ENCODE measurements around the gene ZNF622.

Gene ZNF622

GRCh38 chr5:16465544-16466432 is at the start of gene ZNF622:
TSS of gene ZNF622 (minus strand) at chr5:16465800. CDS start at chr5:16465665, 135 bp downstream.
- H3K4me1 ChIP-seq (ENCODE audit: insufficient read depth, insufficient read length): no peaks in the 10 kb centered on the region
- peak; percentile 75 for DNase-seq (ENCODE audit: low read depth, low spot score)
- peak within 1 kb of the TSS; percentile 92 for H3K4me3 ChIP-seq (ENCODE audit: insufficient read length, low read depth)

GRCh38 chr5:16510098-16510497 is 44.5 kb upstream of the ZNF622 start:
- Histone ChIP-seq H3K9ac (ENCODE audit: insufficient read length, low read depth) (no peak overlapping the region), H3K36me3 (ENCODE audit: insufficient read depth, insufficient read length, low read length) (no peaks in the 10 kb centered on the region), H3K4me1 (ENCODE audit: insufficient read depth, insufficient read length) (no peaks in the 10 kb centered on the region), H3K9me3 (ENCODE audit: insufficient read depth, low read length) (no peaks in the 10 kb centered on the region; the same call in 1 of the 2 replicates), H3K4me3 (ENCODE audit: insufficient read length, low read depth) (no peak overlapping the region), H3K27me3 (ENCODE audit: insufficient read depth, insufficient read length) (no peaks in the 10 kb centered on the region)
- DNase-seq (ENCODE audit: low read depth, low spot score): no peak
- no peak for TF ChIP-seq YY1 (IDR thresholded peaks at IDR 0.05; ENCODE audit: insufficient read depth, insufficient read length)
- no peak for TF ChIP-seq SUZ12 (IDR thresholded peaks at IDR 0.05; ENCODE audit: extremely low read depth, insufficient read depth, insufficient read length)
- TF ChIP-seq ZNF274 (IDR thresholded peaks at IDR 0.05; ENCODE audit: low read depth, low read length): no peak

More at GRCh38 chr5:16465544-16466432, at the start of gene ZNF622:
- Histone ChIP-seq H3K9me3 (ENCODE audit: insufficient read depth, low read length) (no peaks in the 10 kb centered on the region), H3K27me3 (ENCODE audit: insufficient read depth, insufficient read length) (no peaks in the 10 kb centered on the region), H3K36me3 (ENCODE audit: insufficient read depth, insufficient read length, low read length) (peaks cover 41% of the 10 kb centered on the region), H3K9ac (ENCODE audit: insufficient read length, low read depth) (peak within 1 kb of the TSS; percentile 92)
- no peak for TF ChIP-seq SUZ12 (IDR thresholded peaks at IDR 0.05; ENCODE audit: extremely low read depth, insufficient read depth, insufficient read length)
- no peak for TF ChIP-seq ZNF274 (IDR thresholded peaks at IDR 0.05; ENCODE audit: low read depth, low read length)
- TF ChIP-seq YY1 (IDR thresholded peaks at IDR 0.05; ENCODE audit: insufficient read depth, insufficient read length): no peak

- Histone ChIP-seq H3K27me3 (ENCODE audit: insufficient read depth, insufficient read length) (no peaks in the 10 kb centered on the region), H3K4me1 (ENCODE audit: insufficient read depth, insufficient read length) (no peaks in the 10 kb centered on the region), H3K4me3 (ENCODE audit: insufficient read length, low read depth) (no peak overlapping the region), H3K9me3 (ENCODE audit: insufficient read depth, low read length) (no peaks in the 10 kb centered on the region; the same call in 1 of the 2 replicates), H3K9ac (ENCODE audit: insufficient read length, low read depth) (no peak overlapping the region), H3K36me3 (ENCODE audit: insufficient read depth, insufficient read length, low read length) (no peaks in the 10 kb centered on the region)
- DNase-seq (ENCODE audit: low read depth, low spot score): no peak
- no peak for TF ChIP-seq YY1 (IDR thresholded peaks at IDR 0.05; ENCODE audit: insufficient read depth, insufficient read length)
- no peak for TF ChIP-seq SUZ12 (IDR thresholded peaks at IDR 0.05; ENCODE audit: extremely low read depth, insufficient read depth, insufficient read length)
- TF ChIP-seq ZNF274 (IDR thresholded peaks at IDR 0.05; ENCODE audit: low read depth, low read length): no peak
Measured at GRCh38 chr5:16508730-16509531, 43.3 kb upstream of the ZNF622 start.

GRCh38 chr5:16507716-16508115 is 42.1 kb upstream of the ZNF622 start:
- no peak overlapping the region for H3K4me3 ChIP-seq (ENCODE audit: insufficient read length, low read depth)
- TF ChIP-seq ZNF274 (IDR thresholded peaks at IDR 0.05; ENCODE audit: low read depth, low read length) (no peak), SUZ12 (IDR thresholded peaks at IDR 0.05; ENCODE audit: extremely low read depth, insufficient read depth, insufficient read length) (no peak), YY1 (IDR thresholded peaks at IDR 0.05; ENCODE audit: insufficient read depth, insufficient read length) (no peak)
- no peaks in the 10 kb centered on the region for H3K36me3 ChIP-seq (ENCODE audit: insufficient read depth, insufficient read length, low read length)
- no peaks in the 10 kb centered on the region for H3K27me3 ChIP-seq (ENCODE audit: insufficient read depth, insufficient read length)
- no peaks in the 10 kb centered on the region for H3K4me1 ChIP-seq (ENCODE audit: insufficient read depth, insufficient read length)
- DNase-seq (ENCODE audit: low read depth, low spot score): no peak
- H3K9ac ChIP-seq (ENCODE audit: insufficient read length, low read depth): no peak overlapping the region
- no peaks in the 10 kb centered on the region; the same call in 1 of the 2 replicates for H3K9me3 ChIP-seq (ENCODE audit: insufficient read depth, low read length)

GRCh38 chr5:16505904-16506303 is 40.3 kb upstream of the ZNF622 start:
- Histone ChIP-seq H3K36me3 (ENCODE audit: insufficient read depth, insufficient read length, low read length) (no peaks in the 10 kb centered on the region), H3K4me3 (ENCODE audit: insufficient read length, low read depth) (no peak overlapping the region), H3K9me3 (ENCODE audit: insufficient read depth, low read length) (no peaks in the 10 kb centered on the region), H3K4me1 (ENCODE audit: insufficient read depth, insufficient read length) (no peaks in the 10 kb centered on the region), H3K9ac (ENCODE audit: insufficient read length, low read depth) (no peak overlapping the region), H3K27me3 (ENCODE audit: insufficient read depth, insufficient read length) (no peaks in the 10 kb centered on the region)
- no peak for DNase-seq (ENCODE audit: low read depth, low spot score)
- TF ChIP-seq ZNF274 (IDR thresholded peaks at IDR 0.05; ENCODE audit: low read depth, low read length) (no peak), YY1 (IDR thresholded peaks at IDR 0.05; ENCODE audit: insufficient read depth, insufficient read length) (no peak), SUZ12 (IDR thresholded peaks at IDR 0.05; ENCODE audit: extremely low read depth, insufficient read depth, insufficient read length) (no peak)

- no peak for TF ChIP-seq ZNF274 (IDR thresholded peaks at IDR 0.05; ENCODE audit: low read depth, low read length)
- TF ChIP-seq SUZ12 (IDR thresholded peaks at IDR 0.05; ENCODE audit: extremely low read depth, insufficient read depth, insufficient read length): no peak
- no peak for TF ChIP-seq YY1 (IDR thresholded peaks at IDR 0.05; ENCODE audit: insufficient read depth, insufficient read length)
- no peaks in the 10 kb centered on the region for H3K9me3 ChIP-seq (ENCODE audit: insufficient read depth, low read length)
- H3K4me3 ChIP-seq (ENCODE audit: insufficient read length, low read depth): no peak overlapping the region
- DNase-seq (ENCODE audit: low read depth, low spot score): no peak
- no peaks in the 10 kb centered on the region for H3K27me3 ChIP-seq (ENCODE audit: insufficient read depth, insufficient read length)
- no peaks in the 10 kb centered on the region for H3K4me1 ChIP-seq (ENCODE audit: insufficient read depth, insufficient read length)
- H3K9ac ChIP-seq (ENCODE audit: insufficient read length, low read depth): no peak overlapping the region
- no peaks in the 10 kb centered on the region for H3K36me3 ChIP-seq (ENCODE audit: insufficient read depth, insufficient read length, low read length)
Measured at GRCh38 chr5:16505140-16505891, 39.7 kb upstream of the ZNF622 start.

Measured in NT2/D1 (cell line).